ENCODE data around the gene CCDC192. TPM values are rescaled to one million over a fixed set of nuclear protein-coding genes. Genes with fewer than 3 reads are reported as not detected.
A peak's percentile ranks its signal among the peaks of the same experiment; 100 is the strongest.

CCDC192 gene
- total and polyA plus RNA-seq, 5 donors, result 0.43 TPM; not detected in 4

DNA sequence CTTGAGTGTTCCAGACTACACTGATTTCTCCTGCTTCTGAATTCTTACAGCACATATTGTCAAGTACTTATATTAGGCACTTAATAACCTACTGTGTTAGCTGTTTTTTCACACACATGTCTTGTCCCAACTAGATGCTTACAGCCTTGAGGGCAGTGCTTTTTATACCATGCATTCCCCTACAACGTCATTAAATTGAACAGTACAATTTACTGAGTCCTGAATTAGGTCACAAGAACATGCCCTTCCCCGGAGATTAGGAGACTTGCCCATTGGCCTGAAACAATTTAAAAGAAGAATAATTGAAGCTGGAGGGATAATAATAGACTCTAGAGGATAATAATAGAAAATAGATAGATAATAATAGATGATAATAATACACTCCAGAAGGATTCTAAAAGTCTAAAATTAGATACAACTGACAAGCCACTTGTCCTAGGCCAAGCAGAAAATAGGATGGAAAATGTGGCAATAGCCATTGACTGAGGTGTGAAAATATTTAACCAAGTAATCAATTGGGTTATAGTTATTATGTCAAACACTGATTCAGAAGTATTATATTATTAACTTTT, 267.7 kb downstream of the CCDC192 start:
- intact Hi-C loops (cut with DNase I), result no loop called here
- Histone ChIP-seq H3K9me3 (ENCODE audit: control insufficient read depth, low read length) (no peaks in the 10 kb centered on the region), H3K4me3 (ENCODE audit: low read length) (no peak overlapping the region), H3K27me3 (ENCODE audit: control insufficient read depth, insufficient read depth) (no peaks in the 10 kb centered on the region), H3K27ac (ENCODE audit: low read length) (no peak overlapping the region), H3K4me1 (ENCODE audit: control insufficient read depth, insufficient read depth, low read length) (peaks cover 4% of the 10 kb centered on the region)
- peak in 1 of 2 donors; percentile 41 for ATAC-seq
- 53% methylated on average over 2 of the region's 2 CpGs for WGBS
- DNase-seq, result no peak

DNA sequence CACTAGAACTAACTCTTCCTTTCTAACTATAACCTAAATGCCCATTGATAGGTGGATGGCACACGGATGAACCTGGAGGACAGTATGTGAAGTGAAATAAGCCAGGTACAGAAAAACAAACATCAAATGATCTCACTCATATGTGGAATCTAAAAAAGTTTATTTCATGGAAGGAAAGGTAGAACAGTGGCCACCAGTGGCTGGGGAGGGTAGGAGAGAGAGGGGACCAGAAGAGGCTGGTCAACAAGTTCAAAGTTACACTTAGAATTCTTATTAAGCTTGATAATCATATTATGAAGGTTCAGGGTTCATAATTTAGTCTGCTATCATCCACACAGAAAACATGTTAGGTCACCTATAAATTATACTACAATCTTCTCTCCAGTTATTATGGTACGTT, 272.8 kb downstream of the CCDC192 start:
- Histone ChIP-seq H3K9me3 (ENCODE audit: control insufficient read depth, low read length) (no peaks in the 10 kb centered on the region), H3K27me3 (ENCODE audit: control insufficient read depth, insufficient read depth) (no peaks in the 10 kb centered on the region), H3K4me1 (ENCODE audit: control insufficient read depth, insufficient read depth, low read length) (no peaks in the 10 kb centered on the region), H3K27ac (ENCODE audit: low read length) (no peak overlapping the region), H3K4me3 (ENCODE audit: low read length) (no peak overlapping the region)
- WGBS, result 96% methylated on average over 2 of the region's 2 CpGs
- no peak for ATAC-seq
- no peak for DNase-seq
- intact Hi-C loops (cut with DNase I), result no loop called here

- H3K27me3 ChIP-seq (ENCODE audit: control insufficient read depth, insufficient read depth), result no peaks in the 10 kb centered on the region
- no peak for ATAC-seq
- no peak for DNase-seq
- H3K4me1 ChIP-seq (ENCODE audit: control insufficient read depth, insufficient read depth, low read length), result no peaks in the 10 kb centered on the region
- WGBS, result 79% methylated on average over 4 of the region's 4 CpGs
- intact Hi-C loops (cut with DNase I), result no loop called here
- no peak overlapping the region for H3K27ac ChIP-seq (ENCODE audit: low read length)
- H3K9me3 ChIP-seq (ENCODE audit: control insufficient read depth, low read length), result no peaks in the 10 kb centered on the region
- no peak overlapping the region for H3K4me3 ChIP-seq (ENCODE audit: low read length)
Measured at GRCh38 chr5:127976525-127976924, 273.3 kb downstream of the CCDC192 start.

DNA sequence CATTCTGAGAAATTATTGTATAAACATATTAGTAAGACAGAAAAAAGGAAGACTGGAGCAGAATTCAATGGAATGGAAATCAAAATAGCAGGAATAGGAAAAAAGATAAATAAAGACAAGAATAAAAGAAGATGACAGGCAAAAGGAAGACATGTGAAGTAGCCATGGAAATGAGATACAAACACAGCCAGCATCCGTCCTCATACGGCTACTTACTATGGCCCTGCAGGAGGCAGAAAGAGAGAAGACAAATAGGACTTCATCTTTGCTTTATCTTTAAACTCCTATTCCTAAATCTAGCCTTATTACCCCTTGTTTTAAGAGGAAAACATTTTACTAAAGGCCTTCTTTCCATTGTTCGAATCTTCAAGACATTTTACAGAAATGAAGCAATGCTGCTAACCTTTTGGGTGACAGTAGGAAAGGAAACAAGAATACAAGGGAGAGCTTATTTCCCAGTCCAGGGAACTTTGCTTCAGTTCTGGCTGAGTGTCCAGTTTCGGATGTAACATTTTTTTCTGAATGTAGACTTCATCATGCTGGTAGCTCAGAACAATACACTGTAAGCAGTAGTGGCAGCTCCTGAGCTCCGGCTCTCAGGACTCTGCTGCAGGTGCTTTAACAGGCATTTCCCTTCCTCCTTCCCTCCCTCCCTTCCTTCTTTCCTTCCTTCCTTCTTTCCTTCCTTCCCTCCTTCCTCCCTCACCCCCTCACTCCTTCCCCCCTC, 274.0 kb downstream of the CCDC192 start:
- no peaks in the 10 kb centered on the region for H3K4me1 ChIP-seq (ENCODE audit: control insufficient read depth, insufficient read depth, low read length)
- intact Hi-C loops (cut with DNase I), result no loop called here
- no peak overlapping the region for H3K4me3 ChIP-seq (ENCODE audit: low read length)
- DNase-seq (no peak), ATAC-seq (peak in 1 of 2 donors; percentile 40)
- no peaks in the 10 kb centered on the region for H3K9me3 ChIP-seq (ENCODE audit: control insufficient read depth, low read length)
- WGBS, result 53% methylated on average over 5 of the region's 5 CpGs
- no peaks in the 10 kb centered on the region for H3K27me3 ChIP-seq (ENCODE audit: control insufficient read depth, insufficient read depth)
- no peak overlapping the region for H3K27ac ChIP-seq (ENCODE audit: low read length)

DNA sequence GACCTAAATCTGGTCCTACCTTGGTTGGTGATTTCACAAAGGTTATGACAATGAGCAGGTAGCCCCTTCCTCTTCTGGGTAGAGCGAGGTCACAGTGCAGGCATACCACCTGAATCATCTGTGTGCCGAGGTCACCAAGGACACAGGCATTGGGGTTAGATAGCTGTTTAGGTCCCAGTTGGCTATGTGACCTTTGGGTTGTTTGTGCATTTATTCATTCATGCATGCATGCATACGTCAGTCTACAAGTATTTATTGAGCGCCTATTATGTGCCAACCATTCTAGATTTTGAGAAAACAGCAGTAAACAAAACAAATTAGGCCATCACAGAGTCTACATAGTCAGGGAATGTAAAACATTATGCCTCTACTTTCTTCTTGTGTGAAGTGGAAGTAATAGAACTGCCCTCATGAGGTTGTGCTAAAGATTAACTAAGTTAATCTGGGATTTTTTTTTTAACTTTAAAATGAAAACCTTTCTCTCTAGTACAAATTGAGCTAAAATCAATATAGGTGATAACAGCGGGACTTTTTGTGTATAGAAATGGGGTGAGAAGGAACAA, 275.6 kb downstream of the CCDC192 start:
- intact Hi-C loops (cut with DNase I), result no loop called here
- Histone ChIP-seq H3K4me3 (ENCODE audit: low read length) (no peak overlapping the region), H3K4me1 (ENCODE audit: control insufficient read depth, insufficient read depth, low read length) (no peaks in the 10 kb centered on the region), H3K27ac (ENCODE audit: low read length) (no peak overlapping the region), H3K27me3 (ENCODE audit: control insufficient read depth, insufficient read depth) (no peaks in the 10 kb centered on the region), H3K9me3 (ENCODE audit: control insufficient read depth, low read length) (no peaks in the 10 kb centered on the region)
- WGBS, result 98% methylated on average over 5 of the region's 5 CpGs
- DNase-seq (no peak), ATAC-seq (no peak)

GRCh38 chr5:127979475-127979874, 276.3 kb downstream of the CCDC192 start:
- H3K9me3 ChIP-seq (ENCODE audit: control insufficient read depth, low read length), result no peaks in the 10 kb centered on the region
- intact Hi-C loops (cut with DNase I), result no loop called here
- no peaks in the 10 kb centered on the region for H3K4me1 ChIP-seq (ENCODE audit: control insufficient read depth, insufficient read depth, low read length)
- ATAC-seq (no peak), DNase-seq (no peak)
- no peaks in the 10 kb centered on the region for H3K27me3 ChIP-seq (ENCODE audit: control insufficient read depth, insufficient read depth)
- no peak overlapping the region for H3K4me3 ChIP-seq (ENCODE audit: low read length)
- no peak overlapping the region for H3K27ac ChIP-seq (ENCODE audit: low read length)

- ATAC-seq (no peak), DNase-seq (no peak)
- Histone ChIP-seq H3K4me1 (ENCODE audit: control insufficient read depth, insufficient read depth, low read length) (no peaks in the 10 kb centered on the region), H3K9me3 (ENCODE audit: control insufficient read depth, low read length) (no peaks in the 10 kb centered on the region), H3K27ac (ENCODE audit: low read length) (no peak overlapping the region), H3K4me3 (ENCODE audit: low read length) (no peak overlapping the region), H3K27me3 (ENCODE audit: control insufficient read depth, insufficient read depth) (no peaks in the 10 kb centered on the region)
- intact Hi-C loops (cut with DNase I), result no loop called here
Measured at GRCh38 chr5:127980843-127981242, 277.7 kb downstream of the CCDC192 start.

GRCh38 chr5:127981498-127981897, 278.3 kb downstream of the CCDC192 start:
- intact Hi-C loops (cut with DNase I), result no loop called here
- no peak overlapping the region for H3K27ac ChIP-seq (ENCODE audit: low read length)
- no peak overlapping the region for H3K4me3 ChIP-seq (ENCODE audit: low read length)
- DNase-seq, result no peak
- H3K9me3 ChIP-seq (ENCODE audit: control insufficient read depth, low read length), result no peaks in the 10 kb centered on the region
- H3K27me3 ChIP-seq (ENCODE audit: control insufficient read depth, insufficient read depth), result no peaks in the 10 kb centered on the region
- ATAC-seq, result no peak
- H3K4me1 ChIP-seq (ENCODE audit: control insufficient read depth, insufficient read depth, low read length), result no peaks in the 10 kb centered on the region
- WGBS, result 83% methylated on average over 4 of the region's 4 CpGs

DNA sequence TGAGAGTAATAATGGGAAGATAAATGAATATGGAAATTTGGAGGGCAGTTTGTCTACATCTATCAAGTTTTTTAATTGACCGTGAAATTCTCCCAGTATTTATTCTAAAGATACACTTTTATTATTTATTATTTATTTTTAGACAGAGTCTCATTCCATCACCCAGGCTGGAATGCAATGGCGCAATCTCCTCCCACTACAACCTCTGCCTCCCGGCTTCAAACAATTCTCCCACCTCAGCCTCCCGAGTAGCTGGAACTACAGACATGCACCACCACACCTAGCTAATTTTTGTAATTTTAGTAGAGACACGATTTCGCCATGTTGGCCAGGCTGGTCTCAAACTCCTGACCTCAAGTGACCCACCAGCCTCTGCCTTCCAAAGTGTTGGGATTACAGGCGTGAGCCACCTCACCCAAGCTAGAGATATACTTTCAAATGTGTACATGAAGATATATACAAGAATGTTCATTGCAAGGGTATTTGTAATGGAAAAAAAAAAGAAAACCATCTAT, 282.7 kb downstream of the CCDC192 start:
- H3K4me3 ChIP-seq (ENCODE audit: low read length), result no peak overlapping the region
- no peaks in the 10 kb centered on the region for H3K27me3 ChIP-seq (ENCODE audit: control insufficient read depth, insufficient read depth)
- intact Hi-C loops (cut with DNase I), result no loop called here
- peaks cover 2% of the 10 kb centered on the region for H3K4me1 ChIP-seq (ENCODE audit: control insufficient read depth, insufficient read depth, low read length)
- ATAC-seq (no peak), DNase-seq (no peak)
- no peak overlapping the region for H3K27ac ChIP-seq (ENCODE audit: low read length)
- WGBS, result 94% methylated on average over 7 of the region's 7 CpGs
- no peaks in the 10 kb centered on the region for H3K9me3 ChIP-seq (ENCODE audit: control insufficient read depth, low read length)

DNA sequence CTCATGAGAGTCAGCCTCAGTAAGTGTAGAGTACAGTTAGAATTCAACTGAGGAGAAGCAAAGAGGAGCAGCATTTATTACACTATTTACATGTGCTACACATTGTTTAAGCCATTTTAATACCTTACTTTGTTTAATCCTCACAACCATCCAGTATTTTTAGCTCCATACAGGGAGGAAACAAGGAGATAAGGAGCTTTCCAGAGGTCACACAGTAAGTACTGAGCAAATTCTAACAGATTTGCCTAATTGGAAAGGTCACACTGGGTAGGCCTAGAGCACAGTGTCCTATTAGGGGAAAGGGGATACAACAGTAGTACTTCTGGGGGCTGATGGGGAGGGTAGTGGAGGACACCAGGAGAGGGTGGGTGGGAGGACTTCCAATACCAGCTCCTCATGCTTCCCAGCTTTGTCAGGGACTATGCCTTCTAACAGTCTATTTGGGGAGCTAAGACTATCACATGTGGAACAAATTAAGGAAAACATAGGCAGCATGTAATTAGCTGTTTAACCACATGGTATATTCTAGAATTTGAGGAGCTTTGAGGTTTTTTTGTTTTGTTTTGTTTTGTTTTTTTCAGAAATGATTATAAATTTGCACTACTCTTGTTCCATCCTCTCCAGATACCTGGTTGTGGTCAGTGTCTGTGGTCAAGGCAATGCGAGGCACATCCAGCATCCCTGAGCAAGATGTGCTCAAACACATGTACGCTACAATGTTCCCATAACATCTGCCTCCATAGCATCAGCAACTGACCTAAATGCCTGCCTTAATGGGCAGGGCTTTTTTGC, 284.4 kb downstream of the CCDC192 start:
- no peaks in the 10 kb centered on the region for H3K27me3 ChIP-seq (ENCODE audit: control insufficient read depth, insufficient read depth)
- ATAC-seq, result peak in 1 of 2 donors; percentile 53
- WGBS, result 98% methylated on average over 2 of the region's 2 CpGs

DNA sequence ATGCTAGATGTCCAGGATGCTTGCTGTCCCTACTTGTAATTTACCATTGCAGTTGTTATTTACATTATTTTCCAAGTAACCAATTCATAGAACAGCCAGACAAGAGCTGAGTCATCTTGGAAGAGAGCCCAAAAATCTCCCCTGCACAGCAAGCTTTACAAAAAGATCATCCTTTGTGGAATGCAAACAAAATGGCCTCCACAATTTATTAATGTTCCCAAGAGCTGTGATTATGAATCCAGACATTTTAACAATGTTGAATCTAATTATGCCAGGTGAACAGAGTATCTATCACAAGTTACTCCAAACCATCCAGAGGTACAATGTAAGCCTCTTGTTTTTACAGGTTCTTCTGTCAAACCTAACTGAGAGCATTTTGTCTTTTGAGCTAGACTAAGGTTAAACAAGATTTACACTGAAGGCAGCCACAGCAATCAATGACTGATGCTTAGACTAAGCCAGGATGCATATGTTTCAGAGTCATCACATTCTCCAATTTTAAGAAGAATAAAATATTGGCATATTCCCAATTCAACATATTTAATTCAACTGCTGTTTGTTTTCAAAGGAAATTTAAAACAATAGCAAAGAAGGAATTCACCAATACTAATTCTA, 285.1 kb downstream of the CCDC192 start:
- no peaks in the 10 kb centered on the region for H3K9me3 ChIP-seq (ENCODE audit: control insufficient read depth, low read length)
- intact Hi-C loops (cut with DNase I), result no loop called here
- H3K4me1 ChIP-seq (ENCODE audit: control insufficient read depth, insufficient read depth, low read length), result peaks cover 2% of the 10 kb centered on the region
- no peak overlapping the region for H3K4me3 ChIP-seq (ENCODE audit: low read length)
- DNase-seq, result no peak
- no peak overlapping the region for H3K27ac ChIP-seq (ENCODE audit: low read length)
- H3K27me3 ChIP-seq (ENCODE audit: control insufficient read depth, insufficient read depth), result no peaks in the 10 kb centered on the region
- no peak for ATAC-seq

More for the DNA sequence above, 284.4 kb downstream of the CCDC192 start:
- no peak for DNase-seq
- no peaks in the 10 kb centered on the region for H3K9me3 ChIP-seq (ENCODE audit: control insufficient read depth, low read length)
- H3K4me1 ChIP-seq (ENCODE audit: control insufficient read depth, insufficient read depth, low read length), result peaks cover 2% of the 10 kb centered on the region
- H3K27ac ChIP-seq (ENCODE audit: low read length), result no peak overlapping the region
- intact Hi-C loops (cut with DNase I), result no loop called here
- no peak overlapping the region for H3K4me3 ChIP-seq (ENCODE audit: low read length)
